GM12878 (cell line): ENCODE results near the gene MGME1.

Source experiments
- NFYB ChIP-seq: IDR thresholded peaks from 2 replicates; pipeline ENCODE4 v1.6.1; 2011; ENCODE audit warnings: low read depth, mild to moderate bottlenecking, low read length, improper control_type of control experiment, moderate library complexity; ENCODE audit not compliant: insufficient read depth
- RAD21 ChIP-seq: IDR thresholded peaks from 2 replicates; pipeline ENCODE4 v1.6.1; 2011; ENCODE audit warnings: mild to moderate bottlenecking, low read depth, low read length, moderate library complexity; ENCODE audit not compliant: insufficient read depth
- SMAD1 ChIP-seq: fragments of 450-650 bp; IDR thresholded peaks from 2 replicates; pipeline ENCODE4 v1.6.1; 2018; ENCODE audit warnings: mild to moderate bottlenecking, low read depth; ENCODE audit not compliant: partially characterized antibody
- SREBF2 ChIP-seq: IDR thresholded peaks from 2 replicates; pipeline ENCODE4 v1.6.1; 2012; ENCODE audit warnings: mild to moderate bottlenecking, low read length
- TARDBP ChIP-seq: IDR thresholded peaks from 2 replicates; pipeline ENCODE4 v1.6.1; 2016; ENCODE audit warnings: borderline replicate concordance

DNA sequence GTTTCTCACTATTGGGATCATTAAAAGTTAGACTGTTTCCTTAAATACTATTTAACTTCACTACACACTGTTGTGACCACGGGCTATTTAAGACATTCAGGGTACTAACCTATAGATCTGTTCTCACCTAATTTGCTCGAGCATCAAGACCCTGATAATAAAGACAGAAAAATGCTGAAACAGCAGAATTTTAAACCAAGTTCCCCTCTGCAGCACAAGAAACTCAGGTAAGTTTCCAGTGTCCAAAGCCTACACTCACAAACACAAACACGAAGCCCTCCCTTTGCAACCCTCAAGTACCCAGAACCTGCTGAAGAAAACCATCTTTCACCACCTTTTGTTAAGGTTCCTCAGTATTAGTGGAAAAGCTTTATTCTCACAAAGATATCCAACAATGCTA is 4.2 kb upstream of the MGME1 start:
- TF ChIP-seq RAD21 (no peak), NFYB (no peak), TARDBP (no peak), SREBF2 (no peak), SMAD1 (no peak)
